Tongue (tissue), 2 donors: ENCODE measurements around the gene NAA16. TPM values are rescaled to one million over a fixed set of nuclear protein-coding genes. Genes with fewer than 3 reads are reported as not detected.
"Not testable (repeated sequence)": the region's sequence is repeated elsewhere in the genome, so short reads cannot be mapped to it uniquely, and the experiment has no call there.

Source experiments
- DNase-seq: peaks from one replicate; pipeline ENCODE4 v3.0.0-alpha.2; 2015
- total RNA-seq: library from RNA; depleted of rRNA; stranded (reverse); fragments of >200 nt; gene quantifications from one replicate; pipeline ENCODE4 v1.2.3, GENCODE V29; 2014

Gene NAA16
- total RNA-seq, 1 donor from 2014 or later = 36.3 TPM

- no peak for DNase-seq
Measured at GRCh38 chr13:41306271-41307145, 4.6 kb upstream of the NAA16 start.

GRCh38 chr13:41307884-41308640 is 3.0 kb upstream of the NAA16 start:
- DNase-seq = no peak

- DNase-seq = peak; percentile 60
Measured at GRCh38 chr13:41311406-41312175, 524 bp downstream of the NAA16 start.

- peak; percentile 66 for DNase-seq
Measured at GRCh38 chr13:41312176-41312500, 1.1 kb downstream of the NAA16 start.

GRCh38 chr13:41313117-41313516 is 2.0 kb downstream of the NAA16 start:
- DNase-seq = no peak

- no peak for DNase-seq
Measured at GRCh38 chr13:41313659-41314197, 2.7 kb downstream of the NAA16 start.

GRCh38 chr13:41315443-41316047 is 4.5 kb downstream of the NAA16 start:
- DNase-seq = no peak

- no peak for DNase-seq
Measured at GRCh38 chr13:41317243-41317642, 6.2 kb downstream of the NAA16 start.

GRCh38 chr13:41325752-41326151 is 14.7 kb downstream of the NAA16 start:
- DNase-seq = no peak

- DNase-seq = no peak
Measured at GRCh38 chr13:41326661-41327060, 15.6 kb downstream of the NAA16 start.

GRCh38 chr13:41327994-41328790 is 17.1 kb downstream of the NAA16 start:
- DNase-seq = no peak

GRCh38 chr13:41332829-41333228 is 21.8 kb downstream of the NAA16 start:
- peak; percentile 15 for DNase-seq

GRCh38 chr13:41334810-41335209 is 23.7 kb downstream of the NAA16 start:
- DNase-seq = no peak

- no peak for DNase-seq
Measured at GRCh38 chr13:41344358-41344757, 33.3 kb downstream of the NAA16 start.

GRCh38 chr13:41345165-41345913 is 34.3 kb downstream of the NAA16 start:
- DNase-seq = no peak

GRCh38 chr13:41345914-41346589 is 35.0 kb downstream of the NAA16 start:
- no peak for DNase-seq

GRCh38 chr13:41352935-41353840 is 42.1 kb downstream of the NAA16 start:
- peak; percentile 74 for DNase-seq

- no peak for DNase-seq
Measured at GRCh38 chr13:41354416-41354815, 43.3 kb downstream of the NAA16 start.

- not testable (repeated sequence) for DNase-seq
Measured at GRCh38 chr13:41356385-41356648, 45.2 kb downstream of the NAA16 start.
